HepG2 (cell line): ENCODE results near the gene NUCB1. TPM values are rescaled to one million over a fixed set of nuclear protein-coding genes. Genes with fewer than 3 reads are reported as not detected.
A peak's percentile ranks its signal among the peaks of the same experiment; 100 is the strongest.

Experiments
- ATF2 ChIP-seq: sonication (generic); formaldehyde crosslinking; IDR thresholded peaks from 2 replicates; pipeline ENCODE4 v1.4.0; 2020; ENCODE audit warnings: missing genetic modification reagents
- BHLHE40 ChIP-seq: IDR thresholded peaks from 2 replicates; pipeline ENCODE4 v1.6.1; 2011; ENCODE audit warnings: low read length, improper control_type of control experiment
- CREM ChIP-seq, 2 experiments: sonication (generic) in 1 of 2; formaldehyde crosslinking in 1 of 2; IDR thresholded peaks; 2 replicates each; pipeline versions ENCODE4 v1.4.0 to v1.6.1; 2016 to 2020; ENCODE audit warnings: antibody characterized with exemption in 1 of 2, mild to moderate bottlenecking in 1 of 2, missing genetic modification reagents in 1 of 2
- DNMT3B ChIP-seq: conservative IDR thresholded peaks from 2 replicates; pipeline ENCODE4 v1.6.1; 2016; ENCODE audit warnings: missing biosample characterization, control low read depth
- E2F1 ChIP-seq: sonication (generic); formaldehyde crosslinking; IDR thresholded peaks from 2 replicates; pipeline ENCODE4 v1.5.0; 2020; ENCODE audit warnings: missing genetic modification reagents
- E2F5 ChIP-seq: sonication (generic); formaldehyde crosslinking; conservative IDR thresholded peaks from 2 replicates; pipeline ENCODE4 v1.4.0; 2020; ENCODE audit warnings: missing genetic modification reagents
- GTF3A ChIP-seq: sonication (generic); formaldehyde crosslinking; conservative IDR thresholded peaks from 2 replicates; pipeline ENCODE4 v1.4.0; 2020; ENCODE audit warnings: mild to moderate bottlenecking, missing genetic modification reagents
- HOXA9 ChIP-seq: sonication (generic); formaldehyde crosslinking; IDR thresholded peaks from 2 replicates; pipeline ENCODE4 v1.8.1; 2022; ENCODE audit warnings: missing genetic modification reagents, mild to moderate bottlenecking, moderate library complexity, borderline replicate concordance
- JUNB ChIP-seq: sonication (generic); formaldehyde crosslinking; IDR thresholded peaks from 2 replicates; pipeline ENCODE4 v1.8.0; 2022; ENCODE audit warnings: missing genetic modification reagents, mild to moderate bottlenecking, borderline replicate concordance
- MXD3 ChIP-seq: IDR thresholded peaks from 2 replicates; pipeline ENCODE4 v1.6.1; 2016; ENCODE audit warnings: mild to moderate bottlenecking, missing biosample characterization, missing genetic modification reagents
- NFE2L2 ChIP-seq: fragments of 150-350 bp; IDR thresholded peaks from 2 replicates; pipeline ENCODE4 v1.6.1; 2014; ENCODE audit warnings: low read length
- NR0B2 ChIP-seq: sonication (generic); formaldehyde crosslinking; IDR thresholded peaks from 2 replicates; pipeline ENCODE4 v1.4.0; 2020; ENCODE audit warnings: mild to moderate bottlenecking, missing genetic modification reagents
- PAF1 ChIP-seq: IDR thresholded peaks from 2 replicates; pipeline ENCODE4 v1.6.1; 2016; ENCODE audit warnings: missing genetic modification reagents, missing compliant biosample characterization
- PHF20 ChIP-seq: sonication (generic); formaldehyde crosslinking; IDR thresholded peaks from 2 replicates; pipeline ENCODE4 v1.5.0; 2020; ENCODE audit warnings: mild to moderate bottlenecking, missing genetic modification reagents
- SIN3B ChIP-seq: fragments of 150-350 bp; IDR thresholded peaks from 2 replicates; pipeline ENCODE4 v1.6.1; 2014; ENCODE audit warnings: low read length
- ZBTB3 ChIP-seq: sonication (generic); formaldehyde crosslinking; IDR thresholded peaks from 2 replicates; pipeline ENCODE4 v1.4.0; 2020; ENCODE audit warnings: low read depth, mild to moderate bottlenecking, moderate library complexity, missing genetic modification reagents, borderline replicate concordance
- ZNF280D ChIP-seq: sonication (generic); formaldehyde crosslinking; IDR thresholded peaks from 2 replicates; pipeline ENCODE4 v1.5.1; 2020; ENCODE audit warnings: mild to moderate bottlenecking, missing genetic modification reagents
- ZNF30 ChIP-seq: sonication (generic); formaldehyde crosslinking; IDR thresholded peaks from 2 replicates; pipeline ENCODE4 v1.5.0; 2020; ENCODE audit warnings: mild to moderate bottlenecking, missing genetic modification reagents
- ZNF329 ChIP-seq: sonication (generic); formaldehyde crosslinking; IDR thresholded peaks from 2 replicates; pipeline ENCODE4 v1.9.0; 2021; ENCODE audit warnings: low read depth, mild to moderate bottlenecking, missing genetic modification reagents
- ZNF343 ChIP-seq: sonication (generic); formaldehyde crosslinking; IDR thresholded peaks from 2 replicates; pipeline ENCODE4 v1.4.0; 2020; ENCODE audit warnings: mild to moderate bottlenecking, missing genetic modification reagents
- ZNF430 ChIP-seq: sonication (generic); formaldehyde crosslinking; IDR thresholded peaks from 2 replicates; pipeline ENCODE4 v1.9.0; 2021; ENCODE audit warnings: mild to moderate bottlenecking, missing genetic modification reagents
- ZNF672 ChIP-seq: sonication (generic); formaldehyde crosslinking; IDR thresholded peaks from 2 replicates; pipeline ENCODE4 v1.8.1; 2022; ENCODE audit warnings: missing genetic modification reagents
- ZNF691 ChIP-seq: sonication (generic); formaldehyde crosslinking; IDR thresholded peaks from 2 replicates; pipeline ENCODE4 v1.4.0; 2020; ENCODE audit warnings: missing genetic modification reagents, low read depth, mild to moderate bottlenecking, borderline replicate concordance
- polyA plus RNA-seq, 8 experiments: library from polyadenylated mRNA; depleted of rRNA in 3 of 8; stranded (reverse) in 7 of 8; unstranded in 1 of 8; fragments of >200 nt; fragmentation: Illumina TruSeq in 4 of 8; extraction: Trizol in 4 of 8; gene quantifications; 2 replicates each; pipeline versions ENCODE4 v1.2.1 to v1.2.3, GENCODE V29; 2011 to 2016; ENCODE audit warnings: low read depth in 4 of 8, missing spikeins in 1 of 8, mixed read lengths in 1 of 8; ENCODE audit not compliant: insufficient read depth in 1 of 8
- total RNA-seq, 5 experiments: library from RNA; depleted of rRNA; stranded (reverse); fragments of >200 nt; fragmentation: Illumina TruSeq; extraction: Trizol; gene quantifications; 2 replicates each; pipeline ENCODE4 v1.2.3, GENCODE V29; 2016; ENCODE audit warnings: low read depth in 1 of 5

Gene NUCB1
- total and polyA plus RNA-seq, 2 of the 13 experiments (the other 11 are each of a cell fraction or from before 2014, with no cell fraction given), result 82.3 to 106 TPM

- peak; percentile 51; the same call in 1 of the 2 replicates for TF ChIP-seq ZNF430
- TF ChIP-seq JUNB (CRISPR knock-in tag), result no peak
- no peak; the same call in 1 of the 2 replicates for TF ChIP-seq ZNF691
- no peak for TF ChIP-seq GTF3A (CRISPR knock-in tag)
- TF ChIP-seq NFE2L2, result peak; percentile 24; the same call in 1 of the 2 replicates
- no peak for TF ChIP-seq MXD3
- peak; percentile 88 for TF ChIP-seq ATF2 (CRISPR knock-in tag)
- TF ChIP-seq ZNF343 (CRISPR knock-in tag), result no peak
- no peak for TF ChIP-seq DNMT3B (CRISPR knock-in tag)
- no peak for TF ChIP-seq E2F5 (CRISPR knock-in tag)
- no peak for TF ChIP-seq ZNF329 (CRISPR knock-in tag)
- TF ChIP-seq ZNF280D (CRISPR knock-in tag), result no peak
- no peak for TF ChIP-seq E2F1
- no peak for TF ChIP-seq ZNF30
- TF ChIP-seq BHLHE40, result peak; percentile 75
- TF ChIP-seq ZBTB3 (CRISPR knock-in tag), result no peak
- no peak for TF ChIP-seq PHF20 (CRISPR knock-in tag)
- peak; percentile 74; the same call in 1 of the 2 replicates for TF ChIP-seq CREM (IDR thresholded peaks at IDR 0.05)
- TF ChIP-seq CREM (CRISPR knock-in tag; IDR thresholded peaks at IDR 0.05), result no peak
- TF ChIP-seq ZNF672 (CRISPR knock-in tag), result no peak
- no peak for TF ChIP-seq PAF1
- TF ChIP-seq HOXA9 (CRISPR knock-in tag), result no peak
- TF ChIP-seq NR0B2, result no peak
- no peak for TF ChIP-seq SIN3B
Observed at GRCh38 chr19:48907671-48908070, 7.6 kb downstream of the NUCB1 start (continued).
